Measurements from ENCODE around the gene SPEG.

GRCh38 chr2:219520079-219520478 lies 85.4 kb downstream of the SPEG start:
- TF ChIP-seq CTCF (conservative IDR thresholded peaks at IDR 0.05; ENCODE audit: low read length) (no peak), EZH2phosphoT487 (IDR thresholded peaks at IDR 0.05; ENCODE audit: borderline replicate concordance, low read depth, low read length) (no peak)
